Measurements from ENCODE around the gene ITGA8. TPM values are rescaled to one million over a fixed set of nuclear protein-coding genes. Genes with fewer than 3 reads are reported as not detected.

ITGA8 gene
- total RNA-seq, 1 experiment from 2014 or later = 0.02 TPM

DNA sequence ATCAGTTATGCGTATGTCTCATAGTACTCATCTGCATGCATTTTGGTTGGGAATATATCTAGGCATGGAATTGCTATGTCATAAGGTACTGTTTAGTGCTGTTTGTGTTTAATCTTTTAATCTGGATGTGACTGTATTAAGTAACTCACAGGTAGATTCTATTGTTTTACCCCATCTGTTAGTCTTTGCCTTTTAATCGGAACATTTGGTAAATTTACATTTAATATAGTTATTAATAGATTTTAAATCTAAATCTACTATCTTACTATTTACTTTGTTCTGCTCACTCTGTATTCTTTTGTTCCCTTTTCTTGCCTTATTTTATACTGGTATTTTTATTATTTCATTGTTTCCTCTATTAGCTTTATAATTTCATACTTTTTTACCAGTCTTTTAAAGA lies 10.6 kb upstream of the ITGA8 start:
- H3K27me3 ChIP-seq (ENCODE audit: insufficient read depth, low read length) = no peaks in the 10 kb centered on the region
- H3K27ac ChIP-seq (ENCODE audit: low read depth, low read length) = no peak overlapping the region
- no peaks in the 10 kb centered on the region for H3K79me2 ChIP-seq (ENCODE audit: insufficient read depth, low read length)
- H3K9me2 ChIP-seq (ENCODE audit: insufficient read depth) = no peaks in the 10 kb centered on the region
- DNase-seq (ENCODE audit: low read depth, low spot score) (no peak), ATAC-seq (no peak)
- H3K4me2 ChIP-seq (ENCODE audit: low read length) = no peak overlapping the region
- ChIA-PET POLR2A (no interaction called here), RAD21 (ENCODE audit: low non-redundant PET in 1 of 2, low total read pairs in 2 of 2, uncharacterized antibody in 2 of 2, unreplicated experiment in 2 of 2) (no interaction called here), CTCF (no interaction called here)
- H3K36me3 ChIP-seq (ENCODE audit: control insufficient read depth in 1 of 2, insufficient read depth in 2 of 2, low read length in 2 of 2) = no peaks in the 10 kb centered on the region
- no peak overlapping the region for H3K9ac ChIP-seq (ENCODE audit: low read length)
- H2AFZ ChIP-seq (ENCODE audit: low read depth, low read length, poor library complexity, severe bottlenecking) = no peak overlapping the region
- H4K20me1 ChIP-seq (ENCODE audit: insufficient read depth) = no peaks in the 10 kb centered on the region
- H3K9me3 ChIP-seq (ENCODE audit: control insufficient read depth in 1 of 2, insufficient read depth in 1 of 2, low read depth in 1 of 2, low read length in 2 of 2) = peaks cover 0 to 3% of the 10 kb centered on the region in 2 experiments; a peak in 1 of 4 replicates
- H3K4me1 ChIP-seq (ENCODE audit: control insufficient read depth in 1 of 2, insufficient read depth in 2 of 2, low read length in 2 of 2) = no peaks in the 10 kb centered on the region
- intact Hi-C loops (cut with micrococcal nuclease) = no loop called here
- BruUV-seq (replicated peaks) = no TSS peak
- H3K4me3 ChIP-seq (replicated peaks in 1 of 2; ENCODE audit: low read depth in 1 of 2, low read length in 2 of 2) = no peak overlapping the region
- TF ChIP-seq FOSL1 (IDR thresholded peaks at IDR 0.05; ENCODE audit: low read depth) (no peak), ZNF274 (IDR thresholded peaks at IDR 0.05; ENCODE audit: low read depth, low read length) (no peak), ZFX (IDR thresholded peaks at IDR 0.05) (no peak), CBX3 (IDR thresholded peaks at IDR 0.05; ENCODE audit: low read depth) (no peak), ELF1 (IDR thresholded peaks at IDR 0.05; ENCODE audit: borderline replicate concordance, low read depth) (no peak), SP1 (IDR thresholded peaks at IDR 0.05; ENCODE audit: low read depth) (no peak), EGR1 (IDR thresholded peaks at IDR 0.05; ENCODE audit: low read depth) (no peak)
- TF ChIP-seq, protein P1, sequence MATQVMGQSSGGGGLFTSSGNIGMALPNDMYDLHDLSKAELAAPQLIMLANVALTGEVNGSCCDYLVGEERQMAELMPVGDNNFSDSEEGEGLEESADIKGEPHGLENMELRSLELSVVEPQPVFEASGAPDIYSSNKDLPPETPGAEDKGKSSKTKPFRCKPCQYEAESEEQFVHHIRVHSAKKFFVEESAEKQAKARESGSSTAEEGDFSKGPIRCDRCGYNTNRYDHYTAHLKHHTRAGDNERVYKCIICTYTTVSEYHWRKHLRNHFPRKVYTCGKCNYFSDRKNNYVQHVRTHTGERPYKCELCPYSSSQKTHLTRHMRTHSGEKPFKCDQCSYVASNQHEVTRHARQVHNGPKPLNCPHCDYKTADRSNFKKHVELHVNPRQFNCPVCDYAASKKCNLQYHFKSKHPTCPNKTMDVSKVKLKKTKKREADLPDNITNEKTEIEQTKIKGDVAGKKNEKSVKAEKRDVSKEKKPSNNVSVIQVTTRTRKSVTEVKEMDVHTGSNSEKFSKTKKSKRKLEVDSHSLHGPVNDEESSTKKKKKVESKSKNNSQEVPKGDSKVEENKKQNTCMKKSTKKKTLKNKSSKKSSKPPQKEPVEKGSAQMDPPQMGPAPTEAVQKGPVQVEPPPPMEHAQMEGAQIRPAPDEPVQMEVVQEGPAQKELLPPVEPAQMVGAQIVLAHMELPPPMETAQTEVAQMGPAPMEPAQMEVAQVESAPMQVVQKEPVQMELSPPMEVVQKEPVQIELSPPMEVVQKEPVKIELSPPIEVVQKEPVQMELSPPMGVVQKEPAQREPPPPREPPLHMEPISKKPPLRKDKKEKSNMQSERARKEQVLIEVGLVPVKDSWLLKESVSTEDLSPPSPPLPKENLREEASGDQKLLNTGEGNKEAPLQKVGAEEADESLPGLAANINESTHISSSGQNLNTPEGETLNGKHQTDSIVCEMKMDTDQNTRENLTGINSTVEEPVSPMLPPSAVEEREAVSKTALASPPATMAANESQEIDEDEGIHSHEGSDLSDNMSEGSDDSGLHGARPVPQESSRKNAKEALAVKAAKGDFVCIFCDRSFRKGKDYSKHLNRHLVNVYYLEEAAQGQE (IDR thresholded peaks at IDR 0.05; ENCODE audit: low read depth) = no peak
- TF ChIP-seq, protein P2, sequence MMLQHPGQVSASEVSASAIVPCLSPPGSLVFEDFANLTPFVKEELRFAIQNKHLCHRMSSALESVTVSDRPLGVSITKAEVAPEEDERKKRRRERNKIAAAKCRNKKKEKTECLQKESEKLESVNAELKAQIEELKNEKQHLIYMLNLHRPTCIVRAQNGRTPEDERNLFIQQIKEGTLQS (IDR thresholded peaks at IDR 0.05) = no peak
- TF ChIP-seq, protein P3, sequence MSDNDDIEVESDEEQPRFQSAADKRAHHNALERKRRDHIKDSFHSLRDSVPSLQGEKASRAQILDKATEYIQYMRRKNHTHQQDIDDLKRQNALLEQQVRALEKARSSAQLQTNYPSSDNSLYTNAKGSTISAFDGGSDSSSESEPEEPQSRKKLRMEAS (IDR thresholded peaks at IDR 0.05) = no peak
